IPS-18c (cell line): ENCODE measurements around the gene TBC1D16.

ENCODE experiments used
- H3K4me3 ChIP-seq: 2 replicates; pipeline ENCODE4 v1.7.0; 2013; ENCODE audit warnings: low read depth, mild to moderate bottlenecking, low read length, moderate library complexity; ENCODE audit not compliant: insufficient read depth
- H3K9me3 ChIP-seq: one replicate; pipeline ENCODE4 v1.6.1; 2013; ENCODE audit warnings: mild to moderate bottlenecking, low read length, moderate library complexity; ENCODE audit not compliant: control insufficient read depth, insufficient read depth

TBC1D16 gene

GRCh38 chr17:80032614-80033171 is 3.0 kb downstream of the TBC1D16 start:
- no peaks in the 10 kb centered on the region for H3K9me3 ChIP-seq
- no peak overlapping the region for H3K4me3 ChIP-seq

- Histone ChIP-seq H3K9me3 (no peaks in the 10 kb centered on the region), H3K4me3 (no peak overlapping the region)
Measured at GRCh38 chr17:80031691-80032430, 3.8 kb downstream of the TBC1D16 start.

GRCh38 chr17:80030730-80031410 is 4.8 kb downstream of the TBC1D16 start:
- no peaks in the 10 kb centered on the region for H3K9me3 ChIP-seq
- no peak overlapping the region; the same call in 1 of the 2 replicates for H3K4me3 ChIP-seq

GRCh38 chr17:80029258-80029974 is 6.3 kb downstream of the TBC1D16 start:
- H3K4me3 ChIP-seq, result no peak overlapping the region

GRCh38 chr17:80028030-80028429 is 7.6 kb downstream of the TBC1D16 start:
- no peak overlapping the region for H3K4me3 ChIP-seq
- H3K9me3 ChIP-seq, result no peaks in the 10 kb centered on the region

More at GRCh38 chr17:80029258-80029974, 6.3 kb downstream of the TBC1D16 start:
- H3K9me3 ChIP-seq, result no peaks in the 10 kb centered on the region

- Histone ChIP-seq H3K9me3 (no peaks in the 10 kb centered on the region), H3K4me3 (no peak overlapping the region)
Measured at GRCh38 chr17:80027043-80027435, 8.6 kb downstream of the TBC1D16 start.

GRCh38 chr17:80026359-80027042 is 9.2 kb downstream of the TBC1D16 start:
- Histone ChIP-seq H3K4me3 (no peak overlapping the region), H3K9me3 (no peaks in the 10 kb centered on the region)

- Histone ChIP-seq H3K9me3 (no peaks in the 10 kb centered on the region), H3K4me3 (no peak overlapping the region)
Measured at GRCh38 chr17:80025796-80026195, 9.9 kb downstream of the TBC1D16 start.

- H3K9me3 ChIP-seq, result no peaks in the 10 kb centered on the region
- H3K4me3 ChIP-seq, result no peak overlapping the region
Measured at GRCh38 chr17:80025140-80025539, 10.5 kb downstream of the TBC1D16 start.

GRCh38 chr17:80024206-80024972 is 11.3 kb downstream of the TBC1D16 start:
- no peaks in the 10 kb centered on the region for H3K9me3 ChIP-seq
- no peak overlapping the region for H3K4me3 ChIP-seq

GRCh38 chr17:80023481-80024205 is 12.0 kb downstream of the TBC1D16 start:
- Histone ChIP-seq H3K4me3 (no peak overlapping the region), H3K9me3 (no peaks in the 10 kb centered on the region)

- Histone ChIP-seq H3K9me3 (no peaks in the 10 kb centered on the region), H3K4me3 (no peak overlapping the region)
Measured at GRCh38 chr17:80021600-80021999, 14.1 kb downstream of the TBC1D16 start.

- no peak overlapping the region for H3K4me3 ChIP-seq
- H3K9me3 ChIP-seq, result peaks cover 5% of the 10 kb centered on the region
Measured at GRCh38 chr17:80018917-80019651, 16.6 kb downstream of the TBC1D16 start.

GRCh38 chr17:80017226-80018010 is 18.3 kb downstream of the TBC1D16 start:
- no peak overlapping the region for H3K4me3 ChIP-seq

More at GRCh38 chr17:80017226-80018010, 18.3 kb downstream of the TBC1D16 start:
- H3K9me3 ChIP-seq, result peaks cover 5% of the 10 kb centered on the region
